SJSA1 (cell line): Measurements from ENCODE around the gene MAGI1. TPM values are rescaled to one million over a fixed set of nuclear protein-coding genes. Genes with fewer than 3 reads are reported as not detected.
A peak's percentile ranks its signal among the peaks of the same experiment; 100 is the strongest.

Source experiments
- DNase-seq, 2 experiments: peaks; one replicate each; pipeline ENCODE4 v3.0.0-alpha.2; 2015 to 2020; ENCODE audit warnings: low spot score in 2 of 2, low read depth in 1 of 2
- H3K27ac ChIP-seq: fragments of 250-450 bp; sonication (Bioruptor Pico); 2 replicates; pipeline ENCODE4 v1.5.1; 2020; ENCODE audit warnings: mild to moderate bottlenecking, moderate library complexity
- H3K27me3 ChIP-seq: fragments of 250-450 bp; sonication (Bioruptor Pico); replicated peaks from 2 replicates; pipeline ENCODE4 v1.5.1; 2020; ENCODE audit warnings: mild to moderate bottlenecking, moderate library complexity
- H3K36me3 ChIP-seq: fragments of 250-450 bp; sonication (Bioruptor Pico); 2 replicates; pipeline ENCODE4 v1.5.1; 2020; ENCODE audit warnings: mild to moderate bottlenecking
- H3K4me1 ChIP-seq: fragments of 250-450 bp; sonication (Bioruptor Pico); replicated peaks from 2 replicates; pipeline ENCODE4 v1.6.1; 2021; ENCODE audit warnings: mild to moderate bottlenecking
- H3K4me3 ChIP-seq: fragments of 250-450 bp; sonication (Bioruptor Pico); 2 replicates; pipeline ENCODE4 v1.5.1; 2020; ENCODE audit warnings: mild to moderate bottlenecking
- H3K9me3 ChIP-seq: fragments of 250-450 bp; sonication (Bioruptor Pico); replicated peaks from 2 replicates; pipeline ENCODE4 v1.5.1; 2020; ENCODE audit warnings: mild to moderate bottlenecking
- total RNA-seq: library from RNA; depleted of rRNA; stranded (reverse); fragments of >200 nt; shearing (Covaris generic); gene quantifications from 2 replicates; pipeline ENCODE4 v1.2.3, GENCODE V29; 2014

The MAGI1 gene
- total RNA-seq, 1 experiment from 2014 or later, result 4.6 TPM

GRCh38 chr3:65703820-65704219 is 334.9 kb downstream of the MAGI1 start:
- no peaks in the 10 kb centered on the region for H3K4me1 ChIP-seq

GRCh38 chr3:65703026-65703425 is 335.7 kb downstream of the MAGI1 start:
- Histone ChIP-seq H3K27ac (no peak overlapping the region), H3K4me1 (no peaks in the 10 kb centered on the region), H3K36me3 (no peaks in the 10 kb centered on the region), H3K9me3 (no peaks in the 10 kb centered on the region), H3K27me3 (no peaks in the 10 kb centered on the region), H3K4me3 (no peak overlapping the region)
- DNase-seq, result no peak

More at GRCh38 chr3:65703820-65704219, 334.9 kb downstream of the MAGI1 start:
- no peaks in the 10 kb centered on the region for H3K27me3 ChIP-seq
- no peak overlapping the region for H3K4me3 ChIP-seq
- no peaks in the 10 kb centered on the region for H3K36me3 ChIP-seq
- no peak for DNase-seq
- H3K9me3 ChIP-seq, result no peaks in the 10 kb centered on the region
- H3K27ac ChIP-seq, result no peak overlapping the region

- Histone ChIP-seq H3K27ac (no peak overlapping the region), H3K4me1 (no peaks in the 10 kb centered on the region), H3K36me3 (no peaks in the 10 kb centered on the region), H3K4me3 (no peak overlapping the region), H3K9me3 (no peaks in the 10 kb centered on the region), H3K27me3 (no peaks in the 10 kb centered on the region)
- no peak for DNase-seq
Observed at GRCh38 chr3:65702202-65702601, 336.5 kb downstream of the MAGI1 start.

GRCh38 chr3:65701516-65701915 is 337.2 kb downstream of the MAGI1 start:
- DNase-seq, result no peak
- no peaks in the 10 kb centered on the region for H3K4me1 ChIP-seq

GRCh38 chr3:65689436-65689835 is 349.3 kb downstream of the MAGI1 start:
- H3K4me1 ChIP-seq, result no peaks in the 10 kb centered on the region
- H3K9me3 ChIP-seq, result no peaks in the 10 kb centered on the region
- H3K36me3 ChIP-seq, result no peaks in the 10 kb centered on the region
- no peaks in the 10 kb centered on the region for H3K27me3 ChIP-seq
- no peak for DNase-seq
- no peak overlapping the region for H3K27ac ChIP-seq
- no peak overlapping the region for H3K4me3 ChIP-seq

More at GRCh38 chr3:65701516-65701915, 337.2 kb downstream of the MAGI1 start:
- H3K36me3 ChIP-seq, result no peaks in the 10 kb centered on the region
- H3K27ac ChIP-seq, result no peak overlapping the region
- H3K4me3 ChIP-seq, result no peak overlapping the region
- no peaks in the 10 kb centered on the region for H3K9me3 ChIP-seq
- no peaks in the 10 kb centered on the region for H3K27me3 ChIP-seq

- no peaks in the 10 kb centered on the region for H3K27me3 ChIP-seq
- no peak overlapping the region for H3K4me3 ChIP-seq
- no peaks in the 10 kb centered on the region for H3K36me3 ChIP-seq
- no peak for DNase-seq
- no peak overlapping the region for H3K27ac ChIP-seq
- no peaks in the 10 kb centered on the region for H3K9me3 ChIP-seq
- H3K4me1 ChIP-seq, result no peaks in the 10 kb centered on the region
Observed at GRCh38 chr3:65687741-65688140, 351.0 kb downstream of the MAGI1 start.

GRCh38 chr3:65685621-65686235 is 353.0 kb downstream of the MAGI1 start:
- no peaks in the 10 kb centered on the region for H3K9me3 ChIP-seq
- no peak overlapping the region for H3K4me3 ChIP-seq
- no peaks in the 10 kb centered on the region for H3K36me3 ChIP-seq
- H3K27me3 ChIP-seq, result no peaks in the 10 kb centered on the region
- no peaks in the 10 kb centered on the region for H3K4me1 ChIP-seq
- DNase-seq, result no peak
- H3K27ac ChIP-seq, result no peak overlapping the region

GRCh38 chr3:65678516-65678915 is 360.2 kb downstream of the MAGI1 start:
- no peak overlapping the region for H3K27ac ChIP-seq
- DNase-seq, result no peak

GRCh38 chr3:65677486-65678010 is 361.2 kb downstream of the MAGI1 start:
- Histone ChIP-seq H3K36me3 (no peaks in the 10 kb centered on the region), H3K9me3 (no peaks in the 10 kb centered on the region), H3K27me3 (no peaks in the 10 kb centered on the region), H3K4me1 (no peaks in the 10 kb centered on the region), H3K4me3 (no peak overlapping the region), H3K27ac (no peak overlapping the region)
- no peak for DNase-seq

More at GRCh38 chr3:65678516-65678915, 360.2 kb downstream of the MAGI1 start:
- no peaks in the 10 kb centered on the region for H3K9me3 ChIP-seq
- H3K27me3 ChIP-seq, result no peaks in the 10 kb centered on the region
- no peak overlapping the region for H3K4me3 ChIP-seq
- no peaks in the 10 kb centered on the region for H3K36me3 ChIP-seq
- H3K4me1 ChIP-seq, result no peaks in the 10 kb centered on the region

GRCh38 chr3:65676580-65676979 is 362.1 kb downstream of the MAGI1 start:
- Histone ChIP-seq H3K4me3 (no peak overlapping the region), H3K9me3 (no peaks in the 10 kb centered on the region), H3K27ac (no peak overlapping the region), H3K36me3 (no peaks in the 10 kb centered on the region), H3K4me1 (no peaks in the 10 kb centered on the region), H3K27me3 (no peaks in the 10 kb centered on the region)
- no peak for DNase-seq

- Histone ChIP-seq H3K27ac (no peak overlapping the region), H3K27me3 (no peaks in the 10 kb centered on the region)
Observed at GRCh38 chr3:65675011-65675410, 363.7 kb downstream of the MAGI1 start.

GRCh38 chr3:65674226-65674625 is 364.5 kb downstream of the MAGI1 start:
- no peak overlapping the region for H3K4me3 ChIP-seq
- no peak for DNase-seq
- H3K4me1 ChIP-seq, result no peaks in the 10 kb centered on the region
- no peak overlapping the region for H3K27ac ChIP-seq
- no peaks in the 10 kb centered on the region for H3K36me3 ChIP-seq
- H3K9me3 ChIP-seq, result no peaks in the 10 kb centered on the region
- no peaks in the 10 kb centered on the region for H3K27me3 ChIP-seq

More at GRCh38 chr3:65675011-65675410, 363.7 kb downstream of the MAGI1 start:
- H3K36me3 ChIP-seq, result no peaks in the 10 kb centered on the region
- no peaks in the 10 kb centered on the region for H3K9me3 ChIP-seq
- no peaks in the 10 kb centered on the region for H3K4me1 ChIP-seq
- no peak for DNase-seq
- H3K4me3 ChIP-seq, result no peak overlapping the region

GRCh38 chr3:65672871-65673815 is 365.6 kb downstream of the MAGI1 start:
- Histone ChIP-seq H3K9me3 (no peaks in the 10 kb centered on the region), H3K36me3 (no peaks in the 10 kb centered on the region), H3K4me3 (no peak overlapping the region), H3K4me1 (no peaks in the 10 kb centered on the region), H3K27me3 (no peaks in the 10 kb centered on the region), H3K27ac (no peak overlapping the region)
- peak; percentile 14 to 51 for DNase-seq

- no peak overlapping the region for H3K27ac ChIP-seq
- H3K9me3 ChIP-seq, result no peaks in the 10 kb centered on the region
- no peak for DNase-seq
- no peaks in the 10 kb centered on the region for H3K27me3 ChIP-seq
- H3K36me3 ChIP-seq, result no peaks in the 10 kb centered on the region
- no peaks in the 10 kb centered on the region for H3K4me1 ChIP-seq
- H3K4me3 ChIP-seq, result no peak overlapping the region
Observed at GRCh38 chr3:65672061-65672460, 366.7 kb downstream of the MAGI1 start.
